ENCODE results near the gene MCRS1.
"Not testable (repeated sequence)": the region's sequence is repeated elsewhere in the genome, so short reads cannot be mapped to it uniquely, and the experiment has no call there.

The MCRS1 gene

DNA sequence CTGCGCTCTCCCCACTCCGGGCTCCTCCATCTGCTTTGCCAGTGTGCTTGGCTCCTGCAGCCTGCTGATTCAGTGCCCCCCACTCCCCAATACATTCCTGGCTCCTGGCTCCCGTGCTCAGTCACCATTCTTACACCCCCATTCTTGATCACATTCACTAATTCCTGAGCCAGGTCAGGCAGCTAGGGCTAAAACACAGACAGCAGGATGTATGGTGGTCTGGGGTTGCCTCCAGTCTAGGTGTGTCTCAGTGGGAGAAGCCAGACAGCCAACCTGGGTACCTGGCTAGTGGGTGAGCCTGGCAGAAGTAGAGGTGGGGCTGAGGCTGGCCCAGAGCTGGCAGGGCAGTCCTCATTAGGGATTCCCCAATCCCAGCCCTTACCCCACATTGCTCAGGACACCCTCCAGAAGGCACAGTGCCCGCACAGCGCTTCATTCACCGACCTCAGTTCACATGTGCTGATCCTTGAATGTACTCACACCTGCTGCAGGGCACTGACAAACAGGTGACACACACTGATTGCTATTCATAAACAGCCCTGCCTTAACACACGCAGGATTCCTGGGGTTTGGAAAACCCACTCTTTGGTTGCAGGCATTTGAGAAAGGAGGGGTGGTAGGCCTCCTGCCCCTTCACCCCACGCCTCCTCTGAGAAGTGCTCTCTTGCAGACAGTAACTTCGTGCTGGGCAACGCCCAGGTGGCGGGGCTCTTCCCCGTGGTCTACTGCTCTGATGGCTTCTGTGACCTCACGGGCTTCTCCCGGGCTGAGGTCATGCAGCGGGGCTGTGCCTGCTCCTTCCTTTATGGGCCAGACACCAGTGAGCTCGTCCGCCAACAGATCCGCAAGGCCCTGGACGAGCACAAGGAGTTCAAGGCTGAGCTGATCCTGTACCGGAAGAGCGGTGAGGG lies 27.5 kb downstream of the MCRS1 start:
- DNase-seq (ENCODE audit: low read depth in 2 of 2) = no peak

DNA sequence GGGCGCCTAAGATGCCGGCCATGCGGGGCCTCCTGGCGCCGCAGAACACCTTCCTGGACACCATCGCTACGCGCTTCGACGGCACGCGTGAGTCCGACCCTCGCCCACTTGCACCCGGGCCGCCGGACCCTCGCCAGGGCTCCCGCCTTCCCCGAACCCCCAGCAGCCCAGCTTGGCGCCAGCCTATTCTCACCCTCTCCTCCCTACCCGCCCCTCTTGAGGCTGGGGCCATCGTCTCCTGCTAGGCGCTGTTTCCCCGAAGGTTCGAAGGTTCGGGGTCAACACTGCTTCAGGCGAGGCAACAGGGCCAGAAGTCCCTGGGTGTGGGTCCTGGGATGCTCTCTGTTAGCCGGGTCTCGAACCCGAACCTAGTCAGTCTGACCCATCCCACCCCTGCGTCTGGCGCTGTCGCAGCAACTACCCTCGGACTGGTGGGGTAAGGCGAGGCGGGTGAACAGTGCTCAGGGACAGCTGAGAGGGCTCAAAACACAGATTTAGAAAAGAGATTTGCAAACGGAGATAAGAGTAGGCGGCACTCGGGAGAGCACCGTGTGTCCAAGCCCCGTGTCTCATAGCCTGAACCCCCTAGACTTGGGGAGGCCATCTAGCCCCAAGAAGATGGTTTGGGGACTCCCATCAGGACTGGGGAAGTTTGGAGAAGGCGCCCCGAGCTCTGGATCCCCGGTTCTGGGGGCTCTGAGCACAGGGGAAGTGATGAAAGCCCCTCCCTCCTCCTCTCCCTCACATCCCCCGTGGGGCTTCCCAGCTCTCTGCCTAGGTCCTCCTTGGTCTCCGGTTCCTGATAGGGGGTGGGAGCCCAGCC lies 28.3 kb downstream of the MCRS1 start:
- no peak for DNase-seq (ENCODE audit: low read depth in 2 of 2)

DNA sequence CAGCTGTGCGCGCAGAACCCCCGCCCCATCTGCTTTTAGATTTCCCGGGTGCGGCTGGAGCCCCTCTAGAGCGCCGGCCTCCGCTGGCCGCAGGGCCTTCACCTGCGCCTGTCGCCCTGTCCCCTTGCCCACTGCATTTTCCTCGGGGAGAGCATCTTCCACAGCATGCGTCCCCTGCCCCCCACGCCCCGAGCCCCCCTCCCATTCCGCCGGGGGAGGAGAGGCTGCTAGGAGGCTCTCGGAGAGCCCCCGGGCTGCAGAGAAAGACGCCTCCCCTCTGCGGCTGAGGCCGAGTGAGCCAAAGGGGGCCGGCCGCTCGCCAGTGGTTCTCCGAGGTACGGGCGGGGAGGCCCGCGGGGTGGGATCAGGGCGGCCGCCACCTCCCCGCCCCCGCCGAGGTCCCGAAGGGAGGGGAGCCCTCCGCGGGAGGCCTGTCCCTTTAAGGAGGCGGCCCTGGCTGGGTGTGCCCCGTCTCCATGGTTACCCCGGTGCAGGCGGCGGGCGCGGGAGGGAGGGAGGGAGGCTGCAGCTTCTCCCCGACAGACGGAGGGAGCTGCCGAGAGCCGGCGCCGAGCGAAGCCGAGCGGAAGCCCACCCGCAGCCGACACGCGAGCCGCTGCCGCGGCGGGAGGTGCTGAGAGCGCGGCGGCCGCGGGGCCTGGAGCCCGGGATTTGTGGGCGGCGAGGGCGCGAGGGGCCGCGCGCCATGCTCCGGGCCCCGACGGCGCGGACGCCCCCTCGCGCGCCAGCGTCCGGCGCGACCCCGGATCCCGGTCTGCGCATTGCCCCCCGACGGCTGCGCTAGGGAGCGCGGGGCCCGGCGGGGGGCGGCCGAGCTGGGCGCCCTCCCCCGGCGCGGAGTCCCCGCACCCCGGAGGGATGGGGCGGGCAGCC lies 29.2 kb downstream of the MCRS1 start, which contains the start of gene KCNH3:
TSS of gene KCNH3 (plus strand) at position 521 of the 894 bp plus-strand sequence. CDS start 387 bp downstream, outside the sequence.
- peak; percentile 75 to 86 for DNase-seq (ENCODE audit: low read depth in 2 of 2)

DNA sequence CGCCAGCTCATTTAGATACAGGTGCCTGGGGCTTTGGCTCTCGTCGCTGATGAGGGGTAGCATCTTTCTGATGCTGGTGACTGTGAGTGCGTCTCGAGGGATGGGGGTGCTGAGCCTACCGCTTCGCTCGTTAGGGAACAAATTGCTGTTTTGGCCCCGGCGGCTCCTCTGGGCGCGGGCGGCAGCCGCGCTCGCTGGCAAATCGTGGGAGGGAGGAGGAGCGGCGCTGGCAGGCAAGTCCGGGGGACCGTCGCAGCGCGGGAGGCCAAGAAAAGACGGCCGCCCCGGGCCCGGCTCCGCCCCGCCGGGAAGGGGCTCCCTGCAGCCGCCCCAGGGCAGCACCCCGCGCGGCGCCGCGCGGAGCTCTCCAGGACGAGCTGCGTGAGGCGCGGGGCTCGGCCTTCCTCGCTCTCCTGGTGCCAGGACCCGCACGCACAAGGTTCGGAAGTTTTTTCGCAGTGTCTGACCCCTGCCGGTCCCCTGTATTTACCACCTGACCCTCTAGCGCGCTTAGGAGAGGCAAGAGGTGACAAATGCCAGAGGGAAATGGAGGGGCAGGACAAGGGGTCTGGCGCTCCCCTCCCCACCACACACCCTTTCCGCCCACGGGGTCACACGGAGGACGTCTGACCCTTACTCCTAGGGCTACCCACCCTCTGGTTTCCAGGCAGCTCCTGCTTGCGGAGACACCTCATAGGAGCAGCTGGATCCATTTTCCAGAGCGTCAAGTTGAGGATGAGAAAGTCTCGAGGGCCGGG lies 30.0 kb downstream of the MCRS1 start:
- DNase-seq (ENCODE audit: low read depth in 2 of 2) = peak in 1 of 2 donors; percentile 39

DNA sequence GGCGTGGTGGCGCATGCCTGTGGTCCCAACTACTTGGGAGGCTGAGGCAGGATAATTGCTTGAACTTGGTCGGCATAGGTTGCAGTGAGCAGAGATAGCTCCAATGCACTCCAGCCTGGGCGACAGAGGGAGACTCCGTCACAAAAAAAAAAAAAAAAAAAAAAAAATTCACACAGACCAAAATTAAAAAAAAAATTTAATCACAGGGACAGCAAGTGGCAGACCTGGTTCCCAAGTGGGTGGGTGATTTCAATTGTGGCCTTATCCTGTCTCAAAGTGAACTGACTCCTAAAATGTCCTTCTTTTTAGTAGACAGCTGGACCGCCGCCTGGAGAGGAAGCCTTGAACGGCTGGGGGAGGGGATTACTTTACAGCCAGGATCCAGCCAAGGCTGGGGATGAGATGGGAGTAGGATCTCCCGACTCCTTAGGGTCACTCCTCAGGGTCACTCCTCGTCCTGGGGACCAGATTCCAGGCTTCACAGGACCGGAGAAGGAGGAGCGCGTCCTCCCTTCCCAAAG lies 30.7 kb downstream of the MCRS1 start:
- DNase-seq (ENCODE audit: low read depth in 2 of 2) = no peak

DNA sequence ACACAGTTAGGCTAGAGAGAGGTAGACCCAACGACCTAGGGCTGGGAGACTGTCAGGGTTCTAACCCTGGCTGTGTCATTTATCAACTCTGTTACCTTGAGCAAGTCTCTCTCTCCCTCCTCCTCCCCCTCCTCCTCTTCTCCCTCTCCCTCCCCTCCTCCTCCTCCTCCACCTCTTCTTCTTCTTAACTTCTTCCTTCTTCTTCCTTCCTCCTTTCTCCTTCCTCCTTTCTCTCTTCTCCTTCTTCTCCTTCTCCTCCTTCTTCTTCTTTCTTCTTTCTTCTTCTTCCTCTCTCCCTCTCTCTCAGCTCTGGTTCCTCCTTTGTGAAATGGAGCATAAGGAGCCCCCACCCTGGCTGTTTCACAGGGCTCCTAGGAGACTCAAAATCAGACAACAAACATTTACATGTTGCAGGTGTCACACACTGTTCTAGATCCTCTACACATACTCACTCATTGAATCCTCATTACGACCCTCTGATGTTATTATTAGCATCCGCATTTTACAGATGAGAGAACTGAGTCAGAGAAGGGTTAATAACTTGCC lies 31.3 kb downstream of the MCRS1 start:
- no peak for DNase-seq (ENCODE audit: low read depth in 2 of 2)

DNA sequence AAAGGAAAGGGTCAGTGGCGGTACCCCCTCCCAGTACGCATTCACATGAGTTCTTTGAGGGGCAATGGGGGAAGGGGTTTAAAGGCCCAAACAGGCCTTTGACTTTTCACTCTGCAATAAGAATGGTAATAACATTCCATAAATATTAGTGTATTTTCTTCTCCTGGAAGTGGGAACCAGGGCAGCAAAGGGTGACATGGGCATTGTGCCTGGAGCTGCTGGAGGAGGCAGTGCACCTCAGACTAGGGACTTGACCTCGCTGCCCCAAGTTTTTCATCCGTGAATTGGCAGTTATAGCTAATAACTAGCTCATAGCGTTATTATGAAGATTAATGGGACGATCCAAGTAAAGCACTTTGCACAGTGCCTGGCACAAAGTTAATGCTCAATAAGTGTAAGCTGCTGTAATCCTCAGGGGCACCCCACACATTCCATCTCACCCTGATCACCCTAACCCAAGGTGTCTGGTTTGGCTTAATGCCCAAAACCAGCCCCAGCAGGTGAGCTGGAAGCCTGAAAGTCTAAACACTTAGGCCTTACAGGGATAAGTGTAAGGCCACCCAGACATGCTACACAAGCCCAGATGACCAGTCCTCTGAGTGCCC lies 31.9 kb downstream of the MCRS1 start:
- no peak for DNase-seq (ENCODE audit: low read depth in 2 of 2)

DNA sequence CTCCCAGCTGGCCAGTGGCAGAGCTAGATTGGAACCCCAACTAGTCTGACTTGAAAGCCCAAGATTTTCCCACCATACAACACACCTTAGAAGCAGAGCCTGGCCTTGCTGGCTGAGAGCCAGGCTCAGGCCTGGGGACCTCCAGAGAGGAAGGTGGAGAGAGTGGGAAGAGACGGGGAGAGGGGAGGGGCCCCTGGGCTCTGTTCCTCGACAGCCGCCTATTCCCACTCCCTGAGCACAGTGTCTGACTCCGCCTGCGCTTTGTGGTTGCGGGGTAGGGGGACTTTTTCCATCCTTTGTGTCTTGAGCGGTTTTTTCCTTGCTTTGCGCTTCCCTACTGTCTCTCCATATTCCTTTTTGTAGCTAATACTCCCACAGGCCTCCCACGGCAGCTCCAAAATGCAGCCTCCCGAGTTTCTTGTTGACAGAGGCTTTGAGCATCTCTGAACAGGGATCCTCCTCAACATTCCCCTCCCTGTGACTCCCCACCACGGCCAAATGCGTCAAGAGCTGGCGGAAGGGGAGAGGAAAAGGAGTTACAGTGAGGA lies 33.1 kb downstream of the MCRS1 start:
- no peak for DNase-seq (ENCODE audit: low read depth in 2 of 2)

DNA sequence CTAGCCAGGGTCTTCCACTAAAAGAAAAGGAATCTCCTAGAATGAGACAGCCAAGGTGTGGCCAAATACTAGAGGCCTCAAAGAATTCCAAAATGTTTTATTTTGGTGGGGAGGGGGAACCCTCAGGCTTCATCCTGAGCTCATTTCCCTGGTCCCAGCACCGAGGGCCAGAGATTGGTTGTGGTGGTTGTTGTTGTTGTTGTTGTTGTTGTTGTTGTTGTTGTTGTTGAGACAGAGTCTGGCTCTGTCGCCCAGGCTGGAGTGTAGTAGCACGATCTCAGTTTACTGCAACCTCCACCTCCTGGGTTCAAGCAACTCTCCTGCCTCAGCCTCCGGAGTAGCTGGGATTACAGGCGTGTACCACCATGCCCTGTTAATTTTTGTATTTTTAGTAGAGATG lies 33.8 kb downstream of the MCRS1 start:
- DNase-seq (ENCODE audit: low read depth in 2 of 2) = not testable (repeated sequence)

DNA sequence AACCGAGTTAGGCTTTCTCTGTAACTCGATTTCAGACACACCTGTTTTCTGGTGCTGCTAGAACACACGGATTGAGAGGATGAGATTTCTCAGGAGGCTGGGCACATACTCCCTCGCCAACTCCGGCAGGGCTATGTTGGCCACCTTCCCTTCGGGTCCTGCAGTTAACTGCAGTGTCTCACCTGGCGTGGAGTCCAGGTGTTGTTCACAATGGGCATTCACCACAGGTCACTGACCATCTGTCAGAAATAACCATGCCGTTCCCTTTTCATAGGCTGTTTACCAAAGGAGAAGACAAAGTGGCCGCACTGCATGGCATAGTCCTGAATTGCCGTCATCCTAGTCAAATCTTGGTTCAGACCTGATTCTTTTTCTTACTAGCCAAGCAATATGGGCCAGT lies 34.6 kb downstream of the MCRS1 start:
- no peak for DNase-seq (ENCODE audit: low read depth in 2 of 2)

DNA sequence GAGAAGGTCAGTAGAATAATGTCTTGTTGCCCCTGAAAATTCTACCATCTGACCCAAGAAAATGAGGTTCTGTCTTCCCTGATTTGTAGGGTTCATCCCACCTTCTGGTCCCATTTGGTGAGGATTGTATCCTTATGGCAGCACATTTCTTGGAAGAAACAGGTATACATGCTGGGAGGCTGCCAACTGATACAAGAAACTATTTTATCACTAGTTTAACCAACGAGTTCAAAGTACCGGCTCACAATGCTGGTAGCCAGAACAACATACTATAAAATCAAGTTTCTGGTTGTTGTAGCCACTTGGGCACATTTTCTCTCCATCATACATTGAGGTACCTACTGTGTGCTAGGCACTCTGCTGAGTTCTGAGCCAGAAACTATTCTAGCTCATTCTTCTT lies 36.2 kb downstream of the MCRS1 start:
- no peak for DNase-seq (ENCODE audit: low read depth in 2 of 2)

DNA sequence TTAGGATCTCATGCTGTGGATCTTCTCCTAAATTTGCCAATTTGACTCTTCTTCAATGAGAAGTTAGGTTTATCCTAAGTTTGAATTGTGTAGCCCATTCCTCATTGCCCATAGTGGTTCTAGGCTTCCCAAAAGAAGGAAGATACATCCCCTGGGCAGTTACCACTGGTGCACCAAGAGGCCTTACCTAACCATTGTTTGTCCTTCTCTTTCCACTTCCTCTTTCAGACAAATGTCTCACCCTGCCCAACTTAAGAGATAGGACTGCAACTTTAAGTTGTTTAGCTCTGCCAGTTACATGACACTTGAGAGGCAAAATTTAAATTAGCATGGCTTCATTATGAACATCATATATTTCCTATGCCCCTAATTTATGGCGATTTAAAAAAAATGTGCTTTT lies 38.5 kb downstream of the MCRS1 start:
- DNase-seq (ENCODE audit: low read depth in 2 of 2) = no peak

DNA sequence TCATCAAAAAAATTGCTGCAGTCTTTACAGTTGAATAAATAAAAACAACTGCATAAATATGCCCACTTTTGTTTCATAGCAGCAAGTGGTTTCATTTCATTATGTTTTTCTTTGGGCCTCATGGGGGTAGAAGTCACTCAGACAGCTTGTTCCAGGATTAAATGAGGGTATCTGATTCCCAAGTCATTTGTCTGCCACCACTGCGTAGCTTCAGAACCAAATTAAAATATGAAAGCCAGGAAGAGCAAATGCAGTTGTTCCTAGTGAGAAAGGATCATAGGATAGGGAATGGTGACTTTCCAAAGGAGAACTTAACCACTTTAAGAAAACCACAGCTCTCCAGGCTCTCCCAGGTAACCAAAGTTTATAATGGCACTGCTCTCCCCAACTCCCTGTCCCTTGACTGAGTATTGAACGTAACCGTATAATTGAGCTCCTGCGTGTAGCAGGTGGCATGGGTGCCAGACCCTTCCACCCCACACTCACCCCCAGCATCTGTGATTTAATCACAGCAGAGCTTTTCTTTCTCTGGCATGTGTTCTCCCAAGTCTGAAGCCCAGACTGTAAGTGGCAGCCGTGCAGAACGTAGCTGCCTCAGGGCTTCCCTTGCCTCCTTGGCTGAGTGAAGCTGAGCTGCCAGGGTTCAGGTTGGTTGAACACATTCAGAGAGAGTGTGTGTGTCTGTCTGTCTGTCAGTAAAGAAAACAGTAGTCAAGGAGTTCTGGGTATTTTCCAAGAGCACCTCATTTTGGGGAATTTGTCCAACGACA lies 40.4 kb downstream of the MCRS1 start:
- no peak for DNase-seq (ENCODE audit: low read depth in 2 of 2)

DNA sequence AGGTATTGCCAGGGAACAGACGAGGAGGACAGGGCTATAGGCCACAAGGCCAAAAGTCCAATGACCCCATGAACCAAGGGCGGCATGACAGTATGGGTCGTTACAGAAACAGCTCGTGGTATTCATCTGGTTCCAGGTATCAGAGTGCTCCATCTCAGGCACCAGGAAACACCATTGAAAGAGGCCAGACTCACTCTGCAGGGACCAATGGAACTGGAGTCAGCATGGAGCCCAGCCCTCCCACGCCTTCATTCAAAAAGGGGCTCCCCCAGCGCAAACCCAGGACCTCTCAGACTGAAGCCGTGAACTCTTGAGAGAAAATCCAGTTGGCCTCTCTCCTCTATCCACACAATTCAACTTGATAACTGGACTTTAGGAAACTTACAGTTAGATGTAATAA lies 42.0 kb downstream of the MCRS1 start:
- DNase-seq (ENCODE audit: low read depth in 2 of 2) = no peak

DNA sequence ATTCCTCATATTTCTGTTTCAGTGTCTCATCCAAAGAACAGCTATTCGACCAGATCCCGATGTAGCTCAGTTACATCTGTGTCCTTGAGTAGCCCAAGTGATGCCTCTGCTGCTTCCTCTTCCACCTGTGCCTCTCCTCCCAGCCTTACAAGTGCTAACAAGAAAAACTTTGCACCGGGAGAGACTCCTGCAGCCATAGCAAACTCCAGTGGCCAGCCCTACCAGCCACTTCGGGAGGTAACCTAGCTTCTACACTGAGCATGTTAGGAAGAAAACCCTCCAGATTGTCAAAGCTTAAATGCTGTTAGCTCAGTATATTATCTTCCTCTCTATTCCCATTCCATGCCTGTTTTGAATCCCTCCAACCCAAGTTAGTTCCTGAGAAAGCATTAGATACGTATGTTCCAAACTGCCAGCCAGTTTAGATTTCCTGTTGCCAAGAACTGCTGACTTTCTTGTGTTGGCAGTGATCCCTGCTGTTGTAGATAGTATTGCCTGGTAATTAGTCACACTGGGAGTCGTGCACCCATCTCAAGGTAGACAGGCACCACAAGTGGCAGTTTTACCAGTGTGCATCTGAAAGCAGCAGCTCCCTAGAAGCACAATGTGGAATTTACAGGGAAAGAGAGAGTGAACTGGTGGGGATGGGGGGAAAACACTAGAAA lies 43.1 kb downstream of the MCRS1 start:
- DNase-seq (ENCODE audit: low read depth in 2 of 2) = no peak

DNA sequence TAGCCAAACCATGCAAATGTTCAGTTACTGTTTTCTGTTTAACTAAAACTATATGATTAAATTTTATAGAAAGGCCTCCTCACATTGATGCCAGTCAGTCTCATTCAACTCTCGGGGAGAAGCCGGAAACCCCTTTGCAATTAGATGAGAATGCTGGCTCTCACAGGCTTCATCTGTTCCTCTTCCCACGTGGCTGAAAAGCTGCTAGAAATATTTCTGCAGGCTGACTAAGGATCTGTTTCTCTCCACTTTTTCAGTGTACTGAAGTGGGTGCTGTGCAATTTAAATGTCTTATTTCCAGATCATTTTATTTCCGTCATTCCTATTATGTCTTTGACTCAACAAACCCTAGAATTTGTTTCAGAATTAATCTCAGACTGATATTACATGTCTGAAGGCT lies 46.6 kb downstream of the MCRS1 start:
- DNase-seq (ENCODE audit: low read depth in 2 of 2) = no peak

DNA sequence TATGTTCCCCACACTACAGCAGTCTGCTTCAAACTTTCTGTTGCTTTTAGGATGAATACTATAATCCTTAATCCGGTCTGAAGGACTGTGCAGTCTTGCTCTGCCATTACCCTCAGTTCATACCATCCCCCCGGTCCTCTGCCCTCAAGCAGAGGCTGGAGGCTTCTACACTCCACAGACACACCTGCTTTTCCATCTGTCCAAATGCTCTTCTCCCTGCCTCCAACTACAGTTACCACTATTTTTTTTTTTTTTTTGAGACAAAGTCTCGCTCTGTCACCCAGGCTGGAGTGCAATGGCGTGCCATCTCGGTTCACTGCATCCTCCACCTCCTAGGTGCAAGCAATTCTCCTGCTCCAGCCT lies 48.4 kb downstream of the MCRS1 start:
- no peak for DNase-seq (ENCODE audit: low read depth in 2 of 2)

DNA sequence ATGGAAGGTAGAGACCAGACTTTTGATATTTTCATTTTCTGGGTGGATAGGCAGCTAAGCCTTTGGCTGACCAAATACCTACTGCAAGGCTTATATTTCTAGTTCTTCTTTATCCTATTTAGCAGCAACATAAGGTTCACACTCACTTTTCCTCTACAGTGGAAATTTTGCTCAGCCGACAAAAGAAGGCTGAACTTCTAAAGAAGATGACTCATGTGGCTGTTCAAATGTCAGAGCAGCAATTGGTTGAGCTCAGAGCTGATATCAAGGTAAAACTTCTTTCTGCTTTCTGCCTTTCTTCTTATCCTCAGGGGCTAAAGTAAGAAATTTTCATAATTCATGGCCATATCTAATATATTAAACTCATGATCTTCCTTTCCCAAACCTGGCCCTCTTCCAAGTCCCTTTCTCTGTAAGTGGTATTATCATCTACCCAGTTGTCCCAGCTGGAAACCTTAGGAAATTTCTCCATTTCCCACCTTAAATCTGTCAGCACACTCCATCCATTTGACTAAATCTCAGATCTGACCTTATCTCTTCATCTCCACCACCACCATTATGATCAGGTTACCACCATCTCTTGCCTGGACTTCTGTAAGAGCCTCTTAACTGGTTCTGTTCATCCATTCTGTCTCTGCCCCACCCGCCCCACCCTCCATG lies 48.9 kb downstream of the MCRS1 start:
- no peak for DNase-seq (ENCODE audit: low read depth in 2 of 2)
